Gastrocnemius medialis (tissue), 4 donors: ENCODE results near the gene AP3M1. TPM values are rescaled to one million over a fixed set of nuclear protein-coding genes. Genes with fewer than 3 reads are reported as not detected.

Experiments
- ATAC-seq, 2 donors: fragments of 150-250 bp; one replicate each; pipeline ENCODE4 v1.9.1; 2016
- DNase-seq, 2 donors: peaks; one replicate each; pipeline ENCODE4 v3.0.0-alpha.2; 2019
- H3K27ac ChIP-seq, 4 donors: fragments of 200-600 bp; sonication (generic); 1 replicate in 1 of 4; 2 replicates in 3 of 4; pipeline ENCODE4 v1.5.1; 2016 to 2018; ENCODE audit warnings: mild to moderate bottlenecking in 2 of 4, moderate library complexity in 1 of 4
- H3K27me3 ChIP-seq, 3 donors: fragments of 200-600 bp; sonication (generic) in 2 of 3; 1 replicate in 1 of 3; 2 replicates in 2 of 3; pipeline versions ENCODE4 v1.5.1 to v1.6.0; 2016 to 2019; ENCODE audit warnings: mild to moderate bottlenecking in 1 of 3, moderate library complexity in 1 of 3
- H3K36me3 ChIP-seq, 2 donors: fragments of 200-600 bp; sonication (generic) in 1 of 2; one replicate each; pipeline ENCODE4 v1.5.1; 2017 to 2018
- H3K4me1 ChIP-seq, 2 donors: fragments of 200-600 bp; sonication (generic) in 1 of 2; one replicate each; pipeline ENCODE4 v1.5.1; 2016 to 2017; ENCODE audit warnings: mild to moderate bottlenecking in 2 of 2
- H3K4me3 ChIP-seq, 4 donors: fragments of 200-600 bp; sonication (generic) in 3 of 4; 1 replicate in 1 of 4; 2 replicates in 3 of 4; pipeline ENCODE4 v1.5.1; 2016 to 2019; ENCODE audit warnings: mild to moderate bottlenecking in 2 of 4
- H3K9me3 ChIP-seq, 3 donors: fragments of 200-600 bp; sonication (generic) in 2 of 3; 1 replicate in 1 of 3; 2 replicates in 2 of 3; pipeline ENCODE4 v1.5.1; 2016 to 2019
- POLR2A ChIP-seq, 2 donors: fragments of 450-650 bp; IDR thresholded peaks; one replicate each; pipeline ENCODE4 v1.6.1; 2017; ENCODE audit warnings: antibody characterized with exemption in 2 of 2, mild to moderate bottlenecking in 2 of 2, moderate library complexity in 2 of 2
- in situ Hi-C, 4 donors: fragments of 200-750 bp; cut with MboI; loops; one replicate each; pipeline versions ENCODE4 v1.15.0 to v1.8.0; 2017; ENCODE audit warnings: low sequenced_read_pairs in 4 of 4
- intact Hi-C: fragments of 100-400 bp; cut with DNase I; formaldehyde crosslinking; loops from one replicate; pipeline ENCODE4 v1.15.1; 2023; ENCODE audit warnings: low total_unique reads
- total RNA-seq, 4 donors: library from RNA; depleted of rRNA; stranded (reverse); fragments of >200 nt; gene quantifications; one replicate each; pipeline versions ENCODE4 v1.1.0 to v1.2.3, GENCODE V29; 2016
- TF ChIP-seq, protein P1 (sequence below), 5 experiments: fragments of 450-650 bp in 3 of 5; fragments of 200-600 bp in 2 of 5; sonication (generic) in 2 of 5; IDR thresholded peaks in 4 of 5; conservative IDR thresholded peaks in 1 of 5; 1 replicate in 4 of 5; 2 replicates in 1 of 5; pipeline ENCODE4 v1.5.1; 2016 to 2019; ENCODE audit warnings: antibody characterized with exemption in 5 of 5, mild to moderate bottlenecking in 3 of 5, moderate library complexity in 3 of 5

AP3M1 gene
- total RNA-seq, 4 donors from 2014 or later, result 15.3 to 22.9 (median 21.7) TPM

DNA sequence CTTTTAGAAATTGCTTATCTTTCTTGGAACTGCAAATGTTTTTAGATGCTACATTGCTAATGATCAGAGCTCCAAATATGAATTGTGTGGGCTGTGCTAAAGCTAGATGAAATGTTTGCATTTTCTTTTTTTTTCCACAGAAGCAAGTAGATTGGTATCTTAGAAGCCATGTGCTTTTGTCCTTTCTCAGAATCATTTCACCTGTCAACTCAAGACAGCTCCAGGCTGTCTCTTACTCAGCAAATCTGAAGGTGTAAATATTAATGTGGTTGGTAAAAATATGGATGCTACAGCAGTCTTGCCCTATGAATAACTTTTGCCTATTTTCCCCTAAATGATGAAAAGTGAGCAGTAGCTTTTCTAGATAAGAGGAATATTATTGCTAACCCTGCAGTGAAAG lies 41.2 kb downstream of the AP3M1 start:
- Histone ChIP-seq H3K36me3 (peaks cover 2 to 100% of the 10 kb centered on the region in 2 donors), H3K27me3 (no peaks in the 10 kb centered on the region), H3K9me3 (no peaks in the 10 kb centered on the region), H3K27ac (no peak overlapping the region), H3K4me3 (no peak overlapping the region), H3K4me1 (no peaks in the 10 kb centered on the region)
- no peak for ATAC-seq
- in situ Hi-C loops (no loop called here), intact Hi-C loops (no loop called here)
- DNase-seq, result no peak
- TF ChIP-seq, protein P1, sequence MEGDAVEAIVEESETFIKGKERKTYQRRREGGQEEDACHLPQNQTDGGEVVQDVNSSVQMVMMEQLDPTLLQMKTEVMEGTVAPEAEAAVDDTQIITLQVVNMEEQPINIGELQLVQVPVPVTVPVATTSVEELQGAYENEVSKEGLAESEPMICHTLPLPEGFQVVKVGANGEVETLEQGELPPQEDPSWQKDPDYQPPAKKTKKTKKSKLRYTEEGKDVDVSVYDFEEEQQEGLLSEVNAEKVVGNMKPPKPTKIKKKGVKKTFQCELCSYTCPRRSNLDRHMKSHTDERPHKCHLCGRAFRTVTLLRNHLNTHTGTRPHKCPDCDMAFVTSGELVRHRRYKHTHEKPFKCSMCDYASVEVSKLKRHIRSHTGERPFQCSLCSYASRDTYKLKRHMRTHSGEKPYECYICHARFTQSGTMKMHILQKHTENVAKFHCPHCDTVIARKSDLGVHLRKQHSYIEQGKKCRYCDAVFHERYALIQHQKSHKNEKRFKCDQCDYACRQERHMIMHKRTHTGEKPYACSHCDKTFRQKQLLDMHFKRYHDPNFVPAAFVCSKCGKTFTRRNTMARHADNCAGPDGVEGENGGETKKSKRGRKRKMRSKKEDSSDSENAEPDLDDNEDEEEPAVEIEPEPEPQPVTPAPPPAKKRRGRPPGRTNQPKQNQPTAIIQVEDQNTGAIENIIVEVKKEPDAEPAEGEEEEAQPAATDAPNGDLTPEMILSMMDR (IDR thresholded peaks at IDR 0.05 in 4 of 5, conservative IDR thresholded peaks at IDR 0.05 in 1 of 5), result no peak
- TF ChIP-seq POLR2A (IDR thresholded peaks at IDR 0.05), result no peak

- intact Hi-C loops (no loop called here), in situ Hi-C loops (no loop called here)
- Histone ChIP-seq H3K27me3 (no peaks in the 10 kb centered on the region), H3K27ac (no peak overlapping the region), H3K4me3 (no peak overlapping the region), H3K36me3 (peaks cover 4 to 100% of the 10 kb centered on the region in 2 donors), H3K4me1 (no peaks in the 10 kb centered on the region), H3K9me3 (no peaks in the 10 kb centered on the region)
- DNase-seq, result no peak
- TF ChIP-seq POLR2A (IDR thresholded peaks at IDR 0.05), result no peak
- TF ChIP-seq, protein P1 (IDR thresholded peaks at IDR 0.05 in 4 of 5, conservative IDR thresholded peaks at IDR 0.05 in 1 of 5), result no peak
- ATAC-seq, result no peak
These were observed 43.2 kb downstream of the AP3M1 start for GRCh38 chr10:74107391-74107790.

- no peak for ATAC-seq
- H3K4me3 ChIP-seq, result no peak overlapping the region
- H3K27me3 ChIP-seq, result no peaks in the 10 kb centered on the region
- in situ Hi-C loops, result no loop called here
- no peak for DNase-seq
- TF ChIP-seq, protein P1 (IDR thresholded peaks at IDR 0.05 in 4 of 5, conservative IDR thresholded peaks at IDR 0.05 in 1 of 5), result no peak
- no peak for TF ChIP-seq POLR2A (IDR thresholded peaks at IDR 0.05)
- H3K36me3 ChIP-seq, result peaks cover 6 to 98% of the 10 kb centered on the region in 2 donors
- no peaks in the 10 kb centered on the region for H3K9me3 ChIP-seq
- H3K27ac ChIP-seq, result no peak overlapping the region
- H3K4me1 ChIP-seq, result no peaks in the 10 kb centered on the region
- intact Hi-C loops, result no loop called here
These were observed 45.6 kb downstream of the AP3M1 start for GRCh38 chr10:74104996-74105395.

DNA sequence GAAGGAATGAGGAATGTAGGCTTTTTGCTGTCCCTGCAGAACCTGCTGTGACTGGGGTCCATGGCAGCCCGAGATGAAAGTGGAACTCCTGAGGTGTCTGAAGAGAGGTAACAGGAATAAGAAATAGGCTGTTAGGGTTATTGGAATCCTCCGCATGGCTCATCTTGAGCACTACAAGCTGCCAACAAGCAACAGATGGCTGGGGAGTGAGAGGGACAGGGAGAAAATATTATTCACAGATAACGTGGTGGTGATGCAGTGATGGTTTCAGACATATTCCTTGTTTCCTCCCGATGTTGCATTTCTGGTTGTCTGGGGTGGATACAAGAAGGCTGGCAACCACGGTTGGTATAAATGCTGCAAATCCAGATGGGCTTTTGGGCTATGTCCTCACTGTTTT lies 46.1 kb downstream of the AP3M1 start:
- H3K4me3 ChIP-seq, result no peak overlapping the region
- DNase-seq (no peak), ATAC-seq (no peak)
- in situ Hi-C loops, result no loop called here
- H3K9me3 ChIP-seq, result no peaks in the 10 kb centered on the region
- no peaks in the 10 kb centered on the region for H3K27me3 ChIP-seq
- no peaks in the 10 kb centered on the region for H3K4me1 ChIP-seq
- no peak overlapping the region for H3K27ac ChIP-seq
- H3K36me3 ChIP-seq, result peaks cover 6 to 98% of the 10 kb centered on the region in 2 donors
- TF ChIP-seq, protein P1 (IDR thresholded peaks at IDR 0.05 in 4 of 5, conservative IDR thresholded peaks at IDR 0.05 in 1 of 5), result no peak
- TF ChIP-seq POLR2A (IDR thresholded peaks at IDR 0.05), result no peak
- intact Hi-C loops, result no loop called here
